NCI-H460 (cell line): ENCODE measurements around the gene FCRL5. TPM values are rescaled to one million over a fixed set of nuclear protein-coding genes. Genes with fewer than 3 reads are reported as not detected.
"Not testable (repeated sequence)": the region's sequence is repeated elsewhere in the genome, so short reads cannot be mapped to it uniquely, and the experiment has no call there.

Experiments
- DNase-seq: peaks from one replicate; pipeline ENCODE4 v3.0.0-alpha.2; 2016; ENCODE audit warnings: low read depth; ENCODE audit errors: extremely low read depth
- polyA plus RNA-seq: library from polyadenylated mRNA; depleted of rRNA; stranded (reverse); fragments of >200 nt; gene quantifications from 2 replicates; pipeline ENCODE4 v1.2.3, GENCODE V29; 2014; cell fraction: nucleus; rRNA removed
- total RNA-seq: library from RNA; depleted of rRNA; stranded (reverse); fragments of >200 nt; shearing (Covaris generic); gene quantifications from 2 replicates; pipeline ENCODE4 v1.2.3, GENCODE V29; 2014; rRNA removed

FCRL5 gene
- not detected in 2 replicates for total RNA-seq
- polyA plus RNA-seq = not detected in 2 replicates

GRCh38 chr1:157551694-157552693, at the start of gene FCRL5:
FCRL5 (minus strand) TSS chr1:157552515; CDS start chr1:157552362, 153 bp downstream.
- no peak for DNase-seq

GRCh38 chr1:157600236-157600635, 47.9 kb upstream of the FCRL5 start:
- DNase-seq = no peak

GRCh38 chr1:157597959-157598667, 45.8 kb upstream of the FCRL5 start, which contains the start of gene FCRL4:
FCRL4 (minus strand) TSS chr1:157598085; CDS start chr1:157597944, 141 bp downstream.
- no peak for DNase-seq

- no peak for DNase-seq
Measured at GRCh38 chr1:157596384-157596783, 44.1 kb upstream of the FCRL5 start.

- no peak for DNase-seq
Measured at GRCh38 chr1:157595356-157595755, 43.0 kb upstream of the FCRL5 start.

- DNase-seq = no peak
Measured at GRCh38 chr1:157585984-157586383, 33.7 kb upstream of the FCRL5 start.

- no peak for DNase-seq
Measured at GRCh38 chr1:157584503-157584902, 32.2 kb upstream of the FCRL5 start.

- no peak for DNase-seq
Measured at GRCh38 chr1:157580828-157581210, 28.5 kb upstream of the FCRL5 start.

- peak; percentile 70 for DNase-seq
Measured at GRCh38 chr1:157580179-157580827, 28.0 kb upstream of the FCRL5 start.

GRCh38 chr1:157577420-157577819, 25.1 kb upstream of the FCRL5 start:
- no peak for DNase-seq

- DNase-seq = no peak
Measured at GRCh38 chr1:157575744-157576143, 23.4 kb upstream of the FCRL5 start.

- no peak for DNase-seq
Measured at GRCh38 chr1:157574836-157575235, 22.5 kb upstream of the FCRL5 start.

GRCh38 chr1:157566484-157567300, 14.4 kb upstream of the FCRL5 start:
- no peak for DNase-seq

- DNase-seq = no peak
Measured at GRCh38 chr1:157562515-157562914, 10.2 kb upstream of the FCRL5 start.

- DNase-seq = no peak
Measured at GRCh38 chr1:157558119-157558518, 5.8 kb upstream of the FCRL5 start.

GRCh38 chr1:157548081-157548480, 4.2 kb downstream of the FCRL5 start:
- DNase-seq = not testable (repeated sequence)

GRCh38 chr1:157542676-157543075, 9.6 kb downstream of the FCRL5 start:
- DNase-seq = no peak

- DNase-seq = no peak
Measured at GRCh38 chr1:157540852-157541251, 11.5 kb downstream of the FCRL5 start.

- DNase-seq = no peak
Measured at GRCh38 chr1:157540160-157540748, 12.1 kb downstream of the FCRL5 start.

- no peak for DNase-seq
Measured at GRCh38 chr1:157539568-157539967, 12.7 kb downstream of the FCRL5 start.
